Measurements from ENCODE around the gene NEIL3. TPM values are rescaled to one million over a fixed set of nuclear protein-coding genes. Genes with fewer than 3 reads are reported as not detected.

Gene NEIL3
- total and polyA plus RNA-seq, 9 of the 15 experiments (the other 6 are each of a cell fraction or from before 2014, with no cell fraction given) = 2.7 to 23.3 (median 12.9) TPM

DNA sequence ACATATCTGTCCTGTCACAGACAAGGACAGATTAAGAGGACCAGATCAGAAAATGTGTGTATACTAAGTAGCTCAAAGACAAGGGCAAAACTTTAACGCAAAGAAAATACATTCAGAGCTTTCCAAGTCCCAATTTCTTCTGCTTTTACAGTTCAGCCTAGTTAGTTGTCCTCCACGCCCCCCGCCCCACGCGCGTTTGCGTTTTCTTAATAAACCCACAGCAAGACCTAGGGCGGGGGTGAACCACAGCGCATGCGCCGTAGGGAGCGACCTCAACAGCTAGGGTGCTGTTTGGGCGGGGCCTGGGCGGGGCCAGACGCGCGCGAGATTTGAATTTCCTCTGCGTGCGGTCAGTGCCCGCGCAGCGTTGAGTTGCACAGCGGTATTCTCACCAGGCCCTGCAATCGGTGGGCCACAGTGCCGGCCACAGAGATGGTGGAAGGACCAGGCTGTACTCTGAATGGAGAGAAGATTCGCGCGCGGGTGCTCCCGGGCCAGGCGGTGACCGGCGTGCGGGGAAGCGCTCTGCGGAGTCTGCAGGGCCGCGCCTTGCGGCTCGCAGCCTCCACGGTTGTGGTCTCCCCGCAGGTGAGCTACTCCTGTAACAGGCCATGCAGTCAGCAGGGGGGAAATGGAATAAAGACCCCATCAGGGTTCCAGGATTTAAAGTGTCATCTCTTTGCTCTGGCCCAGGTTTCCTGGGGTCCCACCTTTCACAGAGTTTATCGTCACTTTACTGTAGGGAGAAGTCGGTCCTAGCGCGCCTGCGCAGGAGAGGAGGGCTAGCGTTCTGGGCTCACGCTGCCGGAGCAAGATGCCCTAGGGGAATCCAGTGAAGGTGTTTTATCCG, at the start of gene NEIL3 (continued):
- no peak for TF ChIP-seq NR2C2 (CRISPR knock-in tag; IDR thresholded peaks at IDR 0.05)
- TF ChIP-seq NR2C2 (tag; IDR thresholded peaks at IDR 0.05) = peak; percentile 84
- TF ChIP-seq, protein P1, sequence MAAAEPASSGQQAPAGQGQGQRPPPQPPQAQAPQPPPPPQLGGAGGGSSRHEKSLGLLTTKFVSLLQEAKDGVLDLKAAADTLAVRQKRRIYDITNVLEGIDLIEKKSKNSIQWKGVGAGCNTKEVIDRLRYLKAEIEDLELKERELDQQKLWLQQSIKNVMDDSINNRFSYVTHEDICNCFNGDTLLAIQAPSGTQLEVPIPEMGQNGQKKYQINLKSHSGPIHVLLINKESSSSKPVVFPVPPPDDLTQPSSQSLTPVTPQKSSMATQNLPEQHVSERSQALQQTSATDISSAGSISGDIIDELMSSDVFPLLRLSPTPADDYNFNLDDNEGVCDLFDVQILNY (CRISPR knock-in tag; IDR thresholded peaks at IDR 0.05) = no peak
- TF ChIP-seq L3MBTL2 (IDR thresholded peaks at IDR 0.05) = peak; percentile 61
- 0 out of 4 replicates have a peak, but pooled peaks of 1 of the 2 experiments have one; percentile 12 for TF ChIP-seq TRIM24 (IDR thresholded peaks at IDR 0.05)
- no peak for TF ChIP-seq PCBP1 (IDR thresholded peaks at IDR 0.05; ENCODE audit: low read depth, low read length, poor library complexity, severe bottlenecking)
- peak; percentile 78; the same call in 1 of the 2 replicates for TF ChIP-seq ZBTB1 (CRISPR knock-in tag; IDR thresholded peaks at IDR 0.05; ENCODE audit: borderline replicate concordance, low read depth)
- no peak for TF ChIP-seq SLC30A9 (CRISPR knock-in tag; IDR thresholded peaks at IDR 0.05)
- TF ChIP-seq YY1 (IDR thresholded peaks at IDR 0.05; ENCODE audit: borderline replicate concordance in 1 of 3, control insufficient read depth in 1 of 3, extremely low read depth in 1 of 3, insufficient read depth in 3 of 3, insufficient read length in 1 of 3, insufficient replicate concordance in 2 of 3, low read depth in 1 of 3, low read length in 2 of 3) = peak in 1 of 3 experiments; percentile 31
- TF ChIP-seq PYGO2 (tag; IDR thresholded peaks at IDR 0.05) = no peak
- TF ChIP-seq TGIF2 (CRISPR knock-in tag; IDR thresholded peaks at IDR 0.05) = 0 out of 2 replicates have a peak, but pooled peaks have one; percentile 48
- TF ChIP-seq, protein P2, sequence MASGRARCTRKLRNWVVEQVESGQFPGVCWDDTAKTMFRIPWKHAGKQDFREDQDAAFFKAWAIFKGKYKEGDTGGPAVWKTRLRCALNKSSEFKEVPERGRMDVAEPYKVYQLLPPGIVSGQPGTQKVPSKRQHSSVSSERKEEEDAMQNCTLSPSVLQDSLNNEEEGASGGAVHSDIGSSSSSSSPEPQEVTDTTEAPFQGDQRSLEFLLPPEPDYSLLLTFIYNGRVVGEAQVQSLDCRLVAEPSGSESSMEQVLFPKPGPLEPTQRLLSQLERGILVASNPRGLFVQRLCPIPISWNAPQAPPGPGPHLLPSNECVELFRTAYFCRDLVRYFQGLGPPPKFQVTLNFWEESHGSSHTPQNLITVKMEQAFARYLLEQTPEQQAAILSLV (tag; IDR thresholded peaks at IDR 0.05) = no peak
- TF ChIP-seq, protein P3, sequence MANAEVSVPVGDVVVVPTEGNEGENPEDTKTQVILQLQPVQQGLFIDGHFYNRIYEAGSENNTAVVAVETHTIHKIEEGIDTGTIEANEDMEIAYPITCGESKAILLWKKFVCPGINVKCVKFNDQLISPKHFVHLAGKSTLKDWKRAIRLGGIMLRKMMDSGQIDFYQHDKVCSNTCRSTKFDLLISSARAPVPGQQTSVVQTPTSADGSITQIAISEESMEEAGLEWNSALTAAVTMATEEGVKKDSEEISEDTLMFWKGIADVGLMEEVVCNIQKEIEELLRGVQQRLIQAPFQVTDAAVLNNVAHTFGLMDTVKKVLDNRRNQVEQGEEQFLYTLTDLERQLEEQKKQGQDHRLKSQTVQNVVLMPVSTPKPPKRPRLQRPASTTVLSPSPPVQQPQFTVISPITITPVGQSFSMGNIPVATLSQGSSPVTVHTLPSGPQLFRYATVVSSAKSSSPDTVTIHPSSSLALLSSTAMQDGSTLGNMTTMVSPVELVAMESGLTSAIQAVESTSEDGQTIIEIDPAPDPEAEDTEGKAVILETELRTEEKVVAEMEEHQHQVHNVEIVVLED (CRISPR knock-in tag; IDR thresholded peaks at IDR 0.05) = no peak
- TF ChIP-seq, protein P4, sequence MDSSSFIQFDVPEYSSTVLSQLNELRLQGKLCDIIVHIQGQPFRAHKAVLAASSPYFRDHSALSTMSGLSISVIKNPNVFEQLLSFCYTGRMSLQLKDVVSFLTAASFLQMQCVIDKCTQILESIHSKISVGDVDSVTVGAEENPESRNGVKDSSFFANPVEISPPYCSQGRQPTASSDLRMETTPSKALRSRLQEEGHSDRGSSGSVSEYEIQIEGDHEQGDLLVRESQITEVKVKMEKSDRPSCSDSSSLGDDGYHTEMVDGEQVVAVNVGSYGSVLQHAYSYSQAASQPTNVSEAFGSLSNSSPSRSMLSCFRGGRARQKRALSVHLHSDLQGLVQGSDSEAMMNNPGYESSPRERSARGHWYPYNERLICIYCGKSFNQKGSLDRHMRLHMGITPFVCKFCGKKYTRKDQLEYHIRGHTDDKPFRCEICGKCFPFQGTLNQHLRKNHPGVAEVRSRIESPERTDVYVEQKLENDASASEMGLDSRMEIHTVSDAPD (CRISPR knock-in tag; IDR thresholded peaks at IDR 0.05) = no peak
- TF ChIP-seq, protein P5, sequence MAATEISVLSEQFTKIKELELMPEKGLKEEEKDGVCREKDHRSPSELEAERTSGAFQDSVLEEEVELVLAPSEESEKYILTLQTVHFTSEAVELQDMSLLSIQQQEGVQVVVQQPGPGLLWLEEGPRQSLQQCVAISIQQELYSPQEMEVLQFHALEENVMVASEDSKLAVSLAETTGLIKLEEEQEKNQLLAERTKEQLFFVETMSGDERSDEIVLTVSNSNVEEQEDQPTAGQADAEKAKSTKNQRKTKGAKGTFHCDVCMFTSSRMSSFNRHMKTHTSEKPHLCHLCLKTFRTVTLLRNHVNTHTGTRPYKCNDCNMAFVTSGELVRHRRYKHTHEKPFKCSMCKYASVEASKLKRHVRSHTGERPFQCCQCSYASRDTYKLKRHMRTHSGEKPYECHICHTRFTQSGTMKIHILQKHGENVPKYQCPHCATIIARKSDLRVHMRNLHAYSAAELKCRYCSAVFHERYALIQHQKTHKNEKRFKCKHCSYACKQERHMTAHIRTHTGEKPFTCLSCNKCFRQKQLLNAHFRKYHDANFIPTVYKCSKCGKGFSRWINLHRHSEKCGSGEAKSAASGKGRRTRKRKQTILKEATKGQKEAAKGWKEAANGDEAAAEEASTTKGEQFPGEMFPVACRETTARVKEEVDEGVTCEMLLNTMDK (IDR thresholded peaks at IDR 0.05; ENCODE audit: borderline replicate concordance, insufficient read depth, low read depth, low read length, poor library complexity, severe bottlenecking) = no peak
- TF ChIP-seq C11orf30 (IDR thresholded peaks at IDR 0.05; ENCODE audit: low read depth) = peak; percentile 43; the same call in 1 of the 2 replicates
- TF ChIP-seq ZNF707 (CRISPR knock-in tag; conservative IDR thresholded peaks at IDR 0.05) = no peak
- TF ChIP-seq ZNF232 (CRISPR knock-in tag; IDR thresholded peaks at IDR 0.05) = peak; percentile 56; the same call in 1 of the 2 replicates
- TF ChIP-seq ZNF197 (CRISPR knock-in tag; IDR thresholded peaks at IDR 0.05; ENCODE audit: low read depth) = no peak
